Caco-2 (cell line): ENCODE data around the gene CLK3. TPM values are rescaled to one million over a fixed set of nuclear protein-coding genes. Genes with fewer than 3 reads are reported as not detected.

ENCODE experiments used
- BruUV-seq: library from RNA; stranded (reverse); fragments of 400-500 nt; replicated peaks from 2 replicates; lab custom pipeline; 2021; lab: Mats Ljungman, UMichigan
- CTCF ChIA-PET: fragments of 300-600 bp; sonication (Branson Sonifier 250); formaldehyde crosslinking; loops from one replicate; lab custom pipeline; 2022; ENCODE audit warnings: antibody characterized with exemption; lab: Charles Lee
- POLR2A ChIA-PET: fragments of 300-600 bp; sonication (Branson Sonifier 250); formaldehyde crosslinking; loops from one replicate; lab custom pipeline; 2022; ENCODE audit warnings: antibody characterized with exemption; lab: Charles Lee
- DNase-seq, 2 experiments: peaks; one replicate each; pipeline versions ENCODE4 v3.0.0 to v3.0.0-alpha.2; 2020 to 2022
- H3K27me3 ChIP-seq: replicated peaks from 2 replicates; pipeline ENCODE4 v1.6.0; 2011; ENCODE audit warnings: low read length; ENCODE audit not compliant: control insufficient read depth, insufficient read depth
- H3K36me3 ChIP-seq: 2 replicates; pipeline ENCODE4 v1.5.1; 2011; ENCODE audit warnings: low read length; ENCODE audit not compliant: control insufficient read depth, insufficient read depth
- H3K4me1 ChIP-seq: fragments of 250-450 bp; sonication (Bioruptor Pico); 2 replicates; pipeline ENCODE4 v1.5.1; 2020; ENCODE audit warnings: mild to moderate bottlenecking
- H3K4me3 ChIP-seq: 2 replicates; pipeline ENCODE4 v1.5.1; 2011; ENCODE audit warnings: low read depth, mild to moderate bottlenecking, control low read depth, low read length
- H3K9me3 ChIP-seq: fragments of 250-450 bp; sonication (Bioruptor Pico); 2 replicates; pipeline ENCODE4 v1.5.1; 2020; ENCODE audit warnings: mild to moderate bottlenecking, moderate library complexity
- H3K27ac Mint-ChIP-seq: one replicate; pipeline ENCODE4 v1.8.0; 2022; ENCODE audit warnings: mixed read lengths; ENCODE audit not compliant: unreplicated experiment
- H3K27me3 Mint-ChIP-seq: one replicate; pipeline ENCODE4 v1.8.0; 2022; ENCODE audit warnings: mixed read lengths; ENCODE audit not compliant: insufficient read depth, unreplicated experiment
- H3K36me3 Mint-ChIP-seq: one replicate; pipeline ENCODE4 v1.8.0; 2022; ENCODE audit warnings: mild to moderate bottlenecking, mixed read lengths; ENCODE audit not compliant: insufficient read depth, unreplicated experiment
- H3K4me1 Mint-ChIP-seq: one replicate; pipeline ENCODE4 v1.8.0; 2022; ENCODE audit warnings: low read depth, mixed read lengths; ENCODE audit not compliant: unreplicated experiment
- H3K4me3 Mint-ChIP-seq: one replicate; pipeline ENCODE4 v1.8.0; 2022; ENCODE audit warnings: mild to moderate bottlenecking, moderate library complexity, mixed read lengths; ENCODE audit not compliant: unreplicated experiment
- H3K9me3 Mint-ChIP-seq: one replicate; pipeline ENCODE4 v1.8.0; 2022; ENCODE audit warnings: mixed read lengths; ENCODE audit not compliant: unreplicated experiment
- intact Hi-C: fragments of 100-400 bp; cut with micrococcal nuclease; formaldehyde crosslinking; loops from one replicate; pipeline ENCODE4 v1.10.0; 2022; ENCODE audit not compliant: unreplicated experiment
- total RNA-seq: library from RNA; stranded (reverse); gene quantifications from 2 replicates; pipeline ENCODE4 v1.2.3, GENCODE V29; 2022
- TF ChIP-seq, protein P1 (sequence below), 2 experiments: fragments of 200-600 bp in 1 of 2; IDR thresholded peaks; 1 replicate in 1 of 2; 2 replicates in 1 of 2; pipeline versions ENCODE4 v1.5.1 to v1.8.0; 2011 to 2022; ENCODE audit warnings: antibody characterized with exemption in 1 of 2, control low read depth in 1 of 2, inconsistent platforms in 1 of 2, low read depth in 1 of 2, low read length in 1 of 2, mild to moderate bottlenecking in 1 of 2, moderate library complexity in 1 of 2; ENCODE audit not compliant: insufficient read depth in 1 of 2, severe bottlenecking in 1 of 2, unreplicated experiment in 1 of 2

Gene CLK3
- total RNA-seq, 1 experiment from 2014 or later = 54.5 TPM

- DNase-seq = no peak
- Mint-ChIP-seq H3K4me1 (peaks cover 10% of the 10 kb centered on the region), H3K36me3 (peaks cover 22% of the 10 kb centered on the region), H3K27me3 (no peaks in the 10 kb centered on the region), H3K4me3 (no peak overlapping the region), H3K27ac (no peak overlapping the region), H3K9me3 (no peaks in the 10 kb centered on the region)
- ChIA-PET POLR2A (no interaction called here), CTCF (no interaction called here)
- H3K4me3 ChIP-seq = no peak overlapping the region
- no peaks in the 10 kb centered on the region for H3K27me3 ChIP-seq
- no TSS peak for BruUV-seq
- no peaks in the 10 kb centered on the region; the same call in 1 of the 2 replicates for H3K36me3 ChIP-seq
- no peaks in the 10 kb centered on the region for H3K9me3 ChIP-seq
- TF ChIP-seq, protein P1, sequence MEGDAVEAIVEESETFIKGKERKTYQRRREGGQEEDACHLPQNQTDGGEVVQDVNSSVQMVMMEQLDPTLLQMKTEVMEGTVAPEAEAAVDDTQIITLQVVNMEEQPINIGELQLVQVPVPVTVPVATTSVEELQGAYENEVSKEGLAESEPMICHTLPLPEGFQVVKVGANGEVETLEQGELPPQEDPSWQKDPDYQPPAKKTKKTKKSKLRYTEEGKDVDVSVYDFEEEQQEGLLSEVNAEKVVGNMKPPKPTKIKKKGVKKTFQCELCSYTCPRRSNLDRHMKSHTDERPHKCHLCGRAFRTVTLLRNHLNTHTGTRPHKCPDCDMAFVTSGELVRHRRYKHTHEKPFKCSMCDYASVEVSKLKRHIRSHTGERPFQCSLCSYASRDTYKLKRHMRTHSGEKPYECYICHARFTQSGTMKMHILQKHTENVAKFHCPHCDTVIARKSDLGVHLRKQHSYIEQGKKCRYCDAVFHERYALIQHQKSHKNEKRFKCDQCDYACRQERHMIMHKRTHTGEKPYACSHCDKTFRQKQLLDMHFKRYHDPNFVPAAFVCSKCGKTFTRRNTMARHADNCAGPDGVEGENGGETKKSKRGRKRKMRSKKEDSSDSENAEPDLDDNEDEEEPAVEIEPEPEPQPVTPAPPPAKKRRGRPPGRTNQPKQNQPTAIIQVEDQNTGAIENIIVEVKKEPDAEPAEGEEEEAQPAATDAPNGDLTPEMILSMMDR (IDR thresholded peaks at IDR 0.05; ENCODE audit: insufficient read depth in 1 of 2, low read depth in 1 of 2, low read length in 1 of 2, severe bottlenecking in 1 of 2, unreplicated experiment in 1 of 2) = no peak
- H3K4me1 ChIP-seq = peaks cover 15% of the 10 kb centered on the region
- intact Hi-C loops = no loop called here
Observed at GRCh38 chr15:74667975-74668374, 52.3 kb downstream of the CLK3 start.

- Mint-ChIP-seq H3K27ac (no peak overlapping the region), H3K36me3 (peaks cover 39% of the 10 kb centered on the region), H3K4me1 (peaks cover 11% of the 10 kb centered on the region), H3K27me3 (no peaks in the 10 kb centered on the region), H3K9me3 (no peaks in the 10 kb centered on the region), H3K4me3 (no peak overlapping the region)
- TF ChIP-seq, protein P1 (IDR thresholded peaks at IDR 0.05; ENCODE audit: insufficient read depth in 1 of 2, low read depth in 1 of 2, low read length in 1 of 2, severe bottlenecking in 1 of 2, unreplicated experiment in 1 of 2) = no peak
- Histone ChIP-seq H3K4me1 (peaks cover 9% of the 10 kb centered on the region; the same call in 1 of the 2 replicates), H3K9me3 (no peaks in the 10 kb centered on the region), H3K36me3 (no peaks in the 10 kb centered on the region; the same call in 1 of the 2 replicates), H3K27me3 (no peaks in the 10 kb centered on the region), H3K4me3 (no peak overlapping the region)
- ChIA-PET CTCF (no interaction called here), POLR2A (no interaction called here)
- no peak for DNase-seq
- BruUV-seq = no TSS peak
- intact Hi-C loops = no loop called here
Observed at GRCh38 chr15:74669627-74670026, 54.0 kb downstream of the CLK3 start.

- DNase-seq = peak in 1 of 2 experiments; percentile 9
- TF ChIP-seq, protein P1 (IDR thresholded peaks at IDR 0.05; ENCODE audit: insufficient read depth in 1 of 2, low read depth in 1 of 2, low read length in 1 of 2, severe bottlenecking in 1 of 2, unreplicated experiment in 1 of 2) = no peak
- peak overlapping the region; percentile 30 for H3K27ac Mint-ChIP-seq
- intact Hi-C loops = no loop called here
- H3K9me3 Mint-ChIP-seq = no peaks in the 10 kb centered on the region
- Histone ChIP-seq H3K4me3 (no peak overlapping the region), H3K9me3 (no peaks in the 10 kb centered on the region), H3K36me3 (no peaks in the 10 kb centered on the region; the same call in 1 of the 2 replicates), H3K27me3 (no peaks in the 10 kb centered on the region), H3K4me1 (peaks cover 4% of the 10 kb centered on the region; the same call in 1 of the 2 replicates)
- CTCF ChIA-PET = no interaction called here
- peaks cover 28% of the 10 kb centered on the region for H3K36me3 Mint-ChIP-seq
- POLR2A ChIA-PET = no interaction called here
- BruUV-seq = no TSS peak
- H3K27me3 Mint-ChIP-seq = no peaks in the 10 kb centered on the region
- peaks cover 12% of the 10 kb centered on the region for H3K4me1 Mint-ChIP-seq
- H3K4me3 Mint-ChIP-seq = no peak overlapping the region
Observed at GRCh38 chr15:74674161-74674560, 58.5 kb downstream of the CLK3 start.
